ENCODE measurements around the gene C1orf159.

DNA sequence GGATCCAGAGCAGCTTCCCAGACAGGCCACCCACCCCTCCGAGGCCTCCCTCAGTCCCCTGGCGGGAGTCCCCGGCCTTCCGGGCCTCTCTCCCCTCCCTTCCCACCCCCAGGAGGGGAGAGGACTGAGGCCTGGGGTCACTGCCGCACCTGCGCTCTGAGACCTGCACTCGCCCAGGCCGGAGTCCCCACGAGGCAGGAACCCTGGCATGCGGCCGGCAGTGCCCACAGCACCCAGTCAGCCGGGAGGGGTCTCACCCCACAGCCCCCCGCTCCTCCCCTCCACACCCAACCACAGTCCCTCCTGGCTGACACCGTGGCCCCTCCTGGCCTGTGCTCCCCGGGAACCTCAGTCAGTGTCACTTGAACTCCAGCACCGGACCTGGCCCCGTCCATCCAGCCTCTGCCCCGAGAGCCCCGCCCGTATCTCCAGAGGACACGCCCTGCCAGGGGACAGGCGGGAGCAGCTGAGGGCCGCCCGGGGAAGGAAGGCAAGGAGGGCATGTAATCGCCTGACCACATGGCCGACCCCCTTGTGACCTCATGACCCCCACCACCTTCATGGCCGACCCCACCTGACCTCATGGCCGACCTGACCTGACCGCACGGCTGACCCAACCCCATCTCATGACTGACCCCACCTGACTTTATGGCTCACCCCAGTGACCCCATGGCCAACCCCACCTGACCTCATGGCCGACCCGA, 29.1 kb upstream of the C1orf159 start:
- TF ChIP-seq EZH2 (IDR thresholded peaks at IDR 0.05) (no peak), POLR2AphosphoS5 (IDR thresholded peaks at IDR 0.05; ENCODE audit: borderline replicate concordance, low read depth, low read length) (no peak)
